Progenitor cell of endocrine pancreas (in vitro differentiated cells): ENCODE data around the gene C14orf132. TPM values are rescaled to one million over a fixed set of nuclear protein-coding genes. Genes with fewer than 3 reads are reported as not detected.
"Not testable (repeated sequence)": the region's sequence is repeated elsewhere in the genome, so short reads cannot be mapped to it uniquely, and the experiment has no call there.

Experiments used
- DNase-seq: peaks from one replicate; pipeline ENCODE4 v3.0.0; 2021; ENCODE audit warnings: low spot score; ENCODE audit not compliant: unreplicated experiment
- H3K27ac Mint-ChIP-seq: 2 replicates; pipeline ENCODE4 v1.8.0; 2021; ENCODE audit warnings: mild to moderate bottlenecking, moderate library complexity, mixed read lengths
- H3K27me3 Mint-ChIP-seq: 2 replicates; pipeline ENCODE4 v1.8.0; 2021; ENCODE audit warnings: mixed read lengths
- H3K36me3 Mint-ChIP-seq: 2 replicates; pipeline ENCODE4 v1.8.0; 2022; ENCODE audit warnings: mixed read lengths; ENCODE audit not compliant: insufficient read depth
- H3K4me1 Mint-ChIP-seq: 2 replicates; pipeline ENCODE4 v1.8.0; 2021; ENCODE audit warnings: low read depth, mixed read lengths
- H3K4me3 Mint-ChIP-seq: 2 replicates; pipeline ENCODE4 v1.8.0; 2021; ENCODE audit warnings: low read depth, mild to moderate bottlenecking, moderate library complexity, mixed read lengths
- H3K9me3 Mint-ChIP-seq: 2 replicates; pipeline ENCODE4 v1.8.0; 2021; ENCODE audit warnings: low read depth, mixed read lengths
- total RNA-seq: library from RNA; stranded (reverse); gene quantifications from 2 replicates; pipeline ENCODE4 v1.2.1, GENCODE V29; 2021
- TF ChIP-seq, protein P1 (sequence below): fragments of 200-600 bp; sonication (generic); IDR thresholded peaks from one replicate; pipeline ENCODE4 v1.5.0; 2021; ENCODE audit warnings: antibody characterized with exemption, mild to moderate bottlenecking; ENCODE audit not compliant: unreplicated experiment

C14orf132 gene
- total RNA-seq, 1 donor from 2014 or later = 58.3 TPM

DNA sequence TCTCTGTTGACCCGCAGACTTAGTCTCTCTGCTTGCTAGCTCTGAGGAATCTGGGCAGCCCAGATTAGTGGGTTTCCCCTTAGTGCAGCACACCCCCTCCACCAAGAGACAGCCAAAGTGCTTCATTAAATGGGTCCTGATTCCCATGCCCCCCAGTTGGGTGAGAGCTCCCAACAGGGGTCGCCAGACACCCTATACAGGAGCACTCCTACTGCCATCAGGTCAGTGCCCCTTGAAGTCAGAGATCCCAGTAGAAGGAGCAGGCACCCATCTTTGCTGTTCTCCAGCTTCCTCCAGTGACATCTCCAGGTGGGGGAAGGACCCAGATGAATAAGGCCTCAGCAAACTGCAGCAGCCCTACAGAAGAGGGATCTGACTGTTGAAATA lies 36.7 kb upstream of the C14orf132 start:
- H3K27me3 Mint-ChIP-seq = peaks cover 9% of the 10 kb centered on the region

DNA sequence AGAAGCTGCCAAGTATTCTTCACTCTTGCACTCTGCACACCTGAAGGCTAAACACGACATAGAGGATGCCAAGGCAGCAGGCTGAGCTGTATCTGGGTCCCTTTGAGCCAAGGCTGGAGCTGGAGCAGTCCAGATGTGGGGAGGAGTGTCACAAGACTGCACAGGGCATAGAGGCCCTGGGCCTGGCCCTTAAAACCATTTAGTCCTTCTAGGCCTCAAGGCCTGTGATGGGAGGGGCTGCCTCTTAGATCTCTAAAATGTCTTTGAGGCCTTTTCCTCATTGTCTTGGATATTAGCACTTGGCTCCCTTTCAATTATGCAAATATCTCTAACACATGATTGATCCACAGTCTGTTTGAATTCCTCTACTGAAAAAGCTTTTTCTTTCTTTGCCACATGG lies 28.0 kb upstream of the C14orf132 start:
- Mint-ChIP-seq H3K36me3 (peaks cover 6% of the 10 kb centered on the region), H3K4me3 (no peak overlapping the region), H3K4me1 (no peaks in the 10 kb centered on the region), H3K27ac (no peak overlapping the region), H3K27me3 (no peaks in the 10 kb centered on the region), H3K9me3 (peaks cover 25% of the 10 kb centered on the region)
- DNase-seq = no peak
- TF ChIP-seq, protein P1, sequence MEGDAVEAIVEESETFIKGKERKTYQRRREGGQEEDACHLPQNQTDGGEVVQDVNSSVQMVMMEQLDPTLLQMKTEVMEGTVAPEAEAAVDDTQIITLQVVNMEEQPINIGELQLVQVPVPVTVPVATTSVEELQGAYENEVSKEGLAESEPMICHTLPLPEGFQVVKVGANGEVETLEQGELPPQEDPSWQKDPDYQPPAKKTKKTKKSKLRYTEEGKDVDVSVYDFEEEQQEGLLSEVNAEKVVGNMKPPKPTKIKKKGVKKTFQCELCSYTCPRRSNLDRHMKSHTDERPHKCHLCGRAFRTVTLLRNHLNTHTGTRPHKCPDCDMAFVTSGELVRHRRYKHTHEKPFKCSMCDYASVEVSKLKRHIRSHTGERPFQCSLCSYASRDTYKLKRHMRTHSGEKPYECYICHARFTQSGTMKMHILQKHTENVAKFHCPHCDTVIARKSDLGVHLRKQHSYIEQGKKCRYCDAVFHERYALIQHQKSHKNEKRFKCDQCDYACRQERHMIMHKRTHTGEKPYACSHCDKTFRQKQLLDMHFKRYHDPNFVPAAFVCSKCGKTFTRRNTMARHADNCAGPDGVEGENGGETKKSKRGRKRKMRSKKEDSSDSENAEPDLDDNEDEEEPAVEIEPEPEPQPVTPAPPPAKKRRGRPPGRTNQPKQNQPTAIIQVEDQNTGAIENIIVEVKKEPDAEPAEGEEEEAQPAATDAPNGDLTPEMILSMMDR = no peak

More for the DNA sequence above, 36.7 kb upstream of the C14orf132 start:
- no peak overlapping the region for H3K4me3 Mint-ChIP-seq
- H3K27ac Mint-ChIP-seq = no peak overlapping the region
- DNase-seq = no peak
- no peaks in the 10 kb centered on the region for H3K4me1 Mint-ChIP-seq
- peaks cover 3% of the 10 kb centered on the region for H3K36me3 Mint-ChIP-seq
- TF ChIP-seq, protein P1 = no peak
- peaks cover 20% of the 10 kb centered on the region for H3K9me3 Mint-ChIP-seq

DNA sequence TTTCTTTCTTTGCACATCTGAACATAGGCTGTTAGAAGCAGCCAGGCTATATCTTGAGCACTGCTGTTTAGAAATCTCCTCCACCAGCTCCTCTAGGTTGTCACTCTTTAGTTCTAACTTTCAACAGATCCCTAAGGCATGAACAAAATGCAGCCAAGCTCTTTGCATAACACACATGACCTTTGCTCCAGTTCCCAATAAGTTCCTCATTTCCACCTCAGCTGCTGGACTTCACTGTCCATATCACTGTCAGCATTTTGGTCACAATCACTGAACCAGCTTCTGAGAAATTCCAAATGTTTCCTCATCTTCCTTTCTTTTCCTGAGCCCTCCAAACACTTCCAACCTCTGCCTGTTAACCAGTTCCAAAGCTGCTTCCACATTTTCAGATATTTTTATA lies 27.6 kb upstream of the C14orf132 start:
- Mint-ChIP-seq H3K4me3 (no peak overlapping the region), H3K27ac (no peak overlapping the region), H3K4me1 (peaks cover 3% of the 10 kb centered on the region), H3K9me3 (peaks cover 25% of the 10 kb centered on the region), H3K27me3 (no peaks in the 10 kb centered on the region), H3K36me3 (peaks cover 6% of the 10 kb centered on the region)
- DNase-seq = no peak
- TF ChIP-seq, protein P1 = no peak

DNA sequence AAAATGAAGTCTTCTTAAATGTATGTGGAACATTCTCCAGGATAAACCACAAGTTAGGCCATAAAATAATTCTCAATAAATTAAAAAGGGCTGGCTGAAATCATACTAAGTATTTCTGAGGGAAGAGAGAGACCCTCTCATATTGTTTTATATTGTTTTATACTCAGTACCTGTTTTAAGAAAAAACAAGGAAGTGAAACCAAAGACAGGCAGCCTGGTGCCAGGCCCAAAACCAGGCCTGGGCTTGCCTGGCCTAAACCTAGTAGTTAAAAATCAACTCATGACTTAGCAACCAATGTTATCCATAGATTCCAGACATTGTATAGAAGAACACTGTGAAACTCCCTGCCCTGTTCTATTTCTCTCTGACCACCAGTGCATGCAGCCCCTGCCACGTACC lies 26.4 kb upstream of the C14orf132 start:
- H3K4me1 Mint-ChIP-seq, H3K36me3 Mint-ChIP-seq, H3K27me3 Mint-ChIP-seq, H3K4me3 Mint-ChIP-seq, DNase-seq, H3K27ac Mint-ChIP-seq: not testable (repeated sequence)
- peaks cover 20% of the 10 kb centered on the region for H3K9me3 Mint-ChIP-seq

DNA sequence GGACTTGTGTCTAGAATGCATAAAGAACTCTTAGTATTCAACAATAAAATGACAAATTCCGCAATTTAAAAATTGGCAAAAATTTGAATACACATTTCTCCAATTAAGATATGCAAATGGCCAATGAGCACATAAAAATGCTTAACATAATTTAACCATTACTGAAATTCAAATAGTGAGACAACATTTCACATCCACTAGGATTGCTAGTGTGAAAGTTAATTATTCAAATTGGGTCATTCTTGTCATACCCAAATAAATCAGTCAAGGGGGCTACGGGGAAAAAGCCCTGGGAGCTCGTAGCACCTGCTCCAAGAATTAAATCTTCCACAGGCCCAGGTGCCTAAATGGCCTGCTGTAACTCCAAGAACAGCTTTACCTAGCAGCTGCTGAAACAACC lies 25.0 kb upstream of the C14orf132 start:
- H3K27me3 Mint-ChIP-seq = peaks cover 4% of the 10 kb centered on the region
- TF ChIP-seq, protein P1 = no peak
- DNase-seq = no peak
- peaks cover 10% of the 10 kb centered on the region for H3K4me1 Mint-ChIP-seq
- no peak overlapping the region for H3K27ac Mint-ChIP-seq
- peaks cover 6% of the 10 kb centered on the region for H3K36me3 Mint-ChIP-seq
- H3K4me3 Mint-ChIP-seq = no peak overlapping the region
- H3K9me3 Mint-ChIP-seq = peaks cover 20% of the 10 kb centered on the region

DNA sequence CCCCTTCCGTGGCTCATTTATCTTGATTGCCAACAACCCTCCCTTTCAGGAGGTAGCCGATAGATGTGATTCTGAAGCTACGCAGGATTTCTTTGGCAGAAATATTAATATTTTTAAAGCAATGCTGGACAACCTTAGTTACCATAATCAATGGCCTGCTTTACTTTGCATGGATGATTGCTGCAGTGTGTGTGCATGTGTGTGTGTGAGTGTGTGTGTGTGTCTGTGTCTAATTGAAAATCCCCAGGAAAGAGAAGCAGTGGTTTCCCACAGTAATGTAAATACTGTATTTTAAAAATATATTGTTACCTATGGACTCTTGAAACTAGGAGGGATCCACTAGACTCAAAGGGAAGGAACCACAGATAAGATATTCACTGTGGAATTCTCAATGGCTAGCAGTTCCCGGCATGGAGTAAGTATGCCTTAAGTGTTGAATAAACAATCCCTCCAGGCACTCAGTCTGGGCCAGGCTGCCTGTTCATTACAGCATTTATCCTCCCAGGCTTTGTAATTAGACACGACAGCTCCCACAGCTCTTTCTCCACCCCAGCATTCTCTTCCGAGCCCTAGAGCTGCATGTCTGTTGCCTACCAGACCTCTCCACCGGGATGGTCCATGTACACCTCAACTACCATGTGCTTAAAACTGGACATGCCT lies 22.5 kb upstream of the C14orf132 start:
- Mint-ChIP-seq H3K9me3 (peaks cover 9% of the 10 kb centered on the region), H3K36me3 (peaks cover 1% of the 10 kb centered on the region), H3K4me1 (peaks cover 10% of the 10 kb centered on the region), H3K27me3 (peaks cover 4% of the 10 kb centered on the region), H3K4me3 (no peak overlapping the region), H3K27ac (no peak overlapping the region)
- no peak for DNase-seq
- TF ChIP-seq, protein P1 = no peak
